AG04450 (cell line): Measurements from ENCODE around the gene ZDHHC13. TPM values are rescaled to one million over a fixed set of nuclear protein-coding genes. Genes with fewer than 3 reads are reported as not detected.

ENCODE experiments used
- CTCF ChIA-PET: fragments of 300-600, 350-600 bp; formaldehyde crosslinking; extraction: SDS; loops from one replicate; lab custom pipeline; 2022; ENCODE audit warnings: antibody characterized with exemption, inconsistent platforms; lab: Charles Lee
- POLR2A ChIA-PET: fragments of 350-600 bp; formaldehyde crosslinking; extraction: SDS; loops from one replicate; lab custom pipeline; 2021; ENCODE audit warnings: antibody characterized with exemption, inconsistent platforms; lab: Yijun Ruan, JAX
- DNase-seq: peaks from one replicate; pipeline ENCODE4 v3.0.0-alpha.2; 2011; ENCODE audit warnings: low read depth, low spot score
- H3K27ac ChIP-seq: one replicate; pipeline ENCODE4 v1.5.1; 2012; ENCODE audit warnings: low read depth, low read length, control low read depth
- H3K27me3 ChIP-seq: one replicate; pipeline ENCODE4 v1.6.0; 2012; ENCODE audit warnings: low read length; ENCODE audit not compliant: control insufficient read depth, insufficient read depth
- H3K4me3 ChIP-seq: 2 replicates; pipeline ENCODE4 v1.5.1; 2011; ENCODE audit warnings: mild to moderate bottlenecking, low read depth, low read length, control low read depth
- H3K9me3 ChIP-seq: 2 replicates; pipeline ENCODE4 v1.5.1; 2012; ENCODE audit warnings: low read length; ENCODE audit not compliant: control insufficient read depth, insufficient read depth
- polyA plus RNA-seq: library from polyadenylated mRNA; depleted of rRNA; stranded (reverse); fragments of >200 nt; gene quantifications from 2 replicates; pipeline ENCODE4 v1.2.3, GENCODE V29; 2011
- TF ChIP-seq, protein P1 (sequence below): IDR thresholded peaks from 2 replicates; pipeline ENCODE4 v1.5.1; 2011; ENCODE audit warnings: low read depth, low read length, control low read depth, inconsistent platforms

ZDHHC13 gene
- polyA plus RNA-seq, 1 experiment: 15.4 TPM

DNA sequence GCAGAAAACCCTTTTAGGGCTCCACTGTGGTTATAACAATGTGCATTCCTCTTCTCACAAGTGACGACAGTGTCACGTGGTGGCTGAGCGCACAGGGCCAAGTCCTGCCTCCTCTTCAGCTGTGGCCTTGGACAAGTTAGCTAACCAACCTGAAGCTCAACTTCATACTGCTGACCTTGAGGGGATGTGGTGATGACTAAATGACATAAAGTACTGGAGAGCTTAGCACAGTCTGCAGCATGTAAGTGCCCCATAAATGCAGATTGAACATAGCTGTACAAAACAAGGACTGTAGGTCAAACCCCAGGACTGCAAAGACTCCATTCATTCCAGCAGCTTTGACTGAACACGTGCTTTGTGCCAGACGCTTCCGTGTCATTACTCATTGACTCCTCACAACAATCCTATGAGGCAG is 36.4 kb upstream of the ZDHHC13 start:
- ChIA-PET CTCF (interaction anchor here (2.2 to 4.6 kb wide), 2 partner anchors 9 to 179 kb away, joined by 5 to 34 read pairs; no protein-coding TSS in a partner anchor), POLR2A (no interaction called here)
- TF ChIP-seq, protein P1, sequence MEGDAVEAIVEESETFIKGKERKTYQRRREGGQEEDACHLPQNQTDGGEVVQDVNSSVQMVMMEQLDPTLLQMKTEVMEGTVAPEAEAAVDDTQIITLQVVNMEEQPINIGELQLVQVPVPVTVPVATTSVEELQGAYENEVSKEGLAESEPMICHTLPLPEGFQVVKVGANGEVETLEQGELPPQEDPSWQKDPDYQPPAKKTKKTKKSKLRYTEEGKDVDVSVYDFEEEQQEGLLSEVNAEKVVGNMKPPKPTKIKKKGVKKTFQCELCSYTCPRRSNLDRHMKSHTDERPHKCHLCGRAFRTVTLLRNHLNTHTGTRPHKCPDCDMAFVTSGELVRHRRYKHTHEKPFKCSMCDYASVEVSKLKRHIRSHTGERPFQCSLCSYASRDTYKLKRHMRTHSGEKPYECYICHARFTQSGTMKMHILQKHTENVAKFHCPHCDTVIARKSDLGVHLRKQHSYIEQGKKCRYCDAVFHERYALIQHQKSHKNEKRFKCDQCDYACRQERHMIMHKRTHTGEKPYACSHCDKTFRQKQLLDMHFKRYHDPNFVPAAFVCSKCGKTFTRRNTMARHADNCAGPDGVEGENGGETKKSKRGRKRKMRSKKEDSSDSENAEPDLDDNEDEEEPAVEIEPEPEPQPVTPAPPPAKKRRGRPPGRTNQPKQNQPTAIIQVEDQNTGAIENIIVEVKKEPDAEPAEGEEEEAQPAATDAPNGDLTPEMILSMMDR: no peak
- Histone ChIP-seq H3K27ac (no peak overlapping the region), H3K9me3 (no peaks in the 10 kb centered on the region), H3K4me3 (no peak overlapping the region), H3K27me3 (peaks cover 8% of the 10 kb centered on the region)
- no peak for DNase-seq

DNA sequence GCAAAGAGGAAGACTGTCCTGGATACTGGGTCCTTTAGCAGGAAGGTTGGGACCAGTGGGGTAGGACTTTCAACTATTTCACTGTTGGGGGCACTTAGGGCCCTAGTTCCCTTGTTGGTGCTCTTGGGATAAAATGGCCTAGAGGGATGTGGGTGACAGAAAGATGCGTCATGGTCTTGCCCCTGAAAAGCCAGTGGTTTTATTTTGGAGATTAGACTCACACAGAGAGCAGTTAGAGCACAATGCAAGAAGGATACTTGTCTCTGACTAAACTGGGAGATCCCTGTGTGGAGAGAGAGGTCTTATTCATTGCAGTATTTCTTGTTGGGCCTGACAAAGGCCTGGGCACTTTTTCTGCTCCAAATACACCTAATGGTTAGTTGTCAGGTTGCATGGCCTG is 33.8 kb upstream of the ZDHHC13 start:
- Histone ChIP-seq H3K9me3 (no peaks in the 10 kb centered on the region), H3K4me3 (no peak overlapping the region), H3K27me3 (peaks cover 5% of the 10 kb centered on the region), H3K27ac (no peak overlapping the region)
- CTCF ChIA-PET: no interaction called here
- DNase-seq: no peak
- TF ChIP-seq, protein P1: no peak
- POLR2A ChIA-PET: no interaction called here

DNA sequence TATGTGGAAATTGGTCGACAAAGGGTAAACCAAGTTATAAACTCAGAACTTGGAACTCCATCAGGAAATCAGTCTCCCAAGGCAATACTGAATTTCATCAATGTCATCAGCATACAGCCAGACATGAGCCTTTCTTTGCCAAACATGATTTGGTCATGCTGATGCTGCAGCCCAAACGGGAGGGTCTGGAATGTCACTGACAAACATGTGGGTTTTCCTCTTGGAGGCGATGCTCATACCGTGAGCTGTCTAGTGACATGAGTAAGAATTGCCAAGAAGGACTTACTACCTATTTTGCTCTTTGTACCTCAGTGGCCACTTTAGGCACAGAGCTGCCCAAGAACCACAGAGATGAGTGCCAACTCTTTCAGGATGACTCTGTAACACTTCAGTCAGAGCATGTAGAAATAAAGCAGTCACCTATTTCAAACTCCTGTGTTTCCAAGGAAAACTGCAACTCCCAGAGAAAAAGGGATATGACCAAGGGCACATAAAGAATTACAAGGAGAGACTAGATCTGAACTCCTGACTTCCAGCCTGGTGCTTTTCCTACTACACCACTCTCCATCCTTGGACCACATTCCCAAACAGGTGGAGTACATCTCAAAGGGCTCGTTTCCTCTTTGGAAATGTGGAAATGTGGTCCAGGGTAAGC is 32.2 kb upstream of the ZDHHC13 start:
- no peaks in the 10 kb centered on the region for H3K9me3 ChIP-seq
- ChIA-PET POLR2A (no interaction called here), CTCF (interaction anchor here (1.9 kb wide), 1 partner anchor 14 kb away, joined by 6 read pairs; no protein-coding TSS in a partner anchor)
- peaks cover 5% of the 10 kb centered on the region for H3K27me3 ChIP-seq
- DNase-seq: no peak
- H3K4me3 ChIP-seq: no peak overlapping the region
- TF ChIP-seq, protein P1: no peak
- no peak overlapping the region for H3K27ac ChIP-seq

DNA sequence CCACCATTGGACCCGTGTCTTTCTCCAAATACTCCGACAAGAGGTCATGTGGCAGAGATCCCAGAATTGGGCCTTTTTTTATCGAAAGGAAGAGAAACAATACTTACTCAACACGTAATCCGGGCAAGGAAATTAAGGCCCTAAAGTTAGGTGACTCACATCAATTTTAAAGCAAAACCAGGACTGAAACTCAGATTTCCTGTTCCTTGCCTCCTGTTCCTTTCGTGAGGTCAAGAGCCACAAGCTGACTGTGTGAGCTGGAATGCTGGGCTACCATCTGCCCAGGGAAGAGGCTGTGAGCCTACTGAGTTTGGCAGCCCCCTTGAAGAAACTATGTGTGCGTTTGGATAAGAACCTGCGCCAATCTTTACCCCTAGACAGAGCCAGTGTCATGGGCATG is 29.3 kb upstream of the ZDHHC13 start:
- TF ChIP-seq, protein P1: no peak
- H3K27me3 ChIP-seq: peaks cover 5% of the 10 kb centered on the region
- no peak overlapping the region for H3K4me3 ChIP-seq
- CTCF ChIA-PET: interaction anchor here (0.9 to 2.2 kb wide), 2 partner anchors 11 to 16 kb away, joined by 4 to 12 read pairs; no protein-coding TSS in a partner anchor
- no peak for DNase-seq
- POLR2A ChIA-PET: no interaction called here
- H3K9me3 ChIP-seq: no peaks in the 10 kb centered on the region
- no peak overlapping the region for H3K27ac ChIP-seq

DNA sequence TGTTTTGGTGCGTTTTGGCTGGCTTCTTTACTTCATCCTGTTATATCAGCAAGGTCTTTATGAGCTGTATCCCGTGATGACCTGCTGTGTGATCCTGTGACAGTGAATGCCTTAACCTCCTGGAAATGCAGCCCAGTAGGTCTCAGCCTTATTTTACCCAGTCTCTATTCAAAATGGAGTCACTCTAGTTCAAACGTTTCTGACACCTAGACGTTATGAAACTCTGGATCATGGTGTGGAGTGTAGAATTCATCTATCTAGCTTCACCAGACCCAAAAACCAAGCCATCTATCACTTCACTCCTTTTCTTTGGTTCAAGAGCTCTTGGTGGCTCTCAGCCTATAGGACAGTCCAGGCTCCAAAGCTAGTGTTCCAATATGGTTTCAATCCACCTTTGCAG is 28.2 kb upstream of the ZDHHC13 start:
- CTCF ChIA-PET: interaction anchor here (2.2 kb wide), 1 partner anchor 12 kb away, joined by 12 read pairs; no protein-coding TSS in a partner anchor
- Histone ChIP-seq H3K27me3 (peaks cover 5% of the 10 kb centered on the region), H3K27ac (no peak overlapping the region), H3K9me3 (no peaks in the 10 kb centered on the region), H3K4me3 (no peak overlapping the region)
- POLR2A ChIA-PET: interaction anchor here (0.6 kb wide), 1 partner anchor 86 kb away, joined by 3 read pairs; no protein-coding TSS in a partner anchor
- TF ChIP-seq, protein P1: no peak
- DNase-seq: no peak
